Nephron (organoid): Measurements from ENCODE around the gene FNDC1.

Experiments used
- H3K27ac Mint-ChIP-seq, 3 experiments: 2 replicates each; pipeline ENCODE4 v1.8.0; 2020; ENCODE audit warnings: mixed read lengths in 3 of 3, mild to moderate bottlenecking in 2 of 3, moderate library complexity in 1 of 3
- H3K27me3 Mint-ChIP-seq: 2 replicates; pipeline ENCODE4 v1.8.0; 2021; ENCODE audit warnings: low read depth, mild to moderate bottlenecking, moderate library complexity, mixed read lengths
- H3K36me3 Mint-ChIP-seq: 2 replicates; pipeline ENCODE4 v1.8.0; 2020; ENCODE audit warnings: low read depth, mixed read lengths
- H3K4me1 Mint-ChIP-seq: 2 replicates; pipeline ENCODE4 v1.8.0; 2020; ENCODE audit warnings: mixed read lengths
- H3K4me3 Mint-ChIP-seq, 3 experiments: 2 replicates each; pipeline ENCODE4 v1.8.0; 2020; ENCODE audit warnings: mild to moderate bottlenecking in 3 of 3, mixed read lengths in 3 of 3, moderate library complexity in 2 of 3
- H3K9me3 Mint-ChIP-seq: 2 replicates; pipeline ENCODE4 v1.8.0; 2020; ENCODE audit warnings: mixed read lengths
- CTCF ChIP-seq, 3 experiments: fragments of 200-600 bp; sonication (generic); IDR thresholded peaks; one replicate each; pipeline ENCODE4 v1.5.0; 2021; ENCODE audit warnings: antibody characterized with exemption in 3 of 3; ENCODE audit not compliant: unreplicated experiment in 3 of 3

The FNDC1 gene

DNA sequence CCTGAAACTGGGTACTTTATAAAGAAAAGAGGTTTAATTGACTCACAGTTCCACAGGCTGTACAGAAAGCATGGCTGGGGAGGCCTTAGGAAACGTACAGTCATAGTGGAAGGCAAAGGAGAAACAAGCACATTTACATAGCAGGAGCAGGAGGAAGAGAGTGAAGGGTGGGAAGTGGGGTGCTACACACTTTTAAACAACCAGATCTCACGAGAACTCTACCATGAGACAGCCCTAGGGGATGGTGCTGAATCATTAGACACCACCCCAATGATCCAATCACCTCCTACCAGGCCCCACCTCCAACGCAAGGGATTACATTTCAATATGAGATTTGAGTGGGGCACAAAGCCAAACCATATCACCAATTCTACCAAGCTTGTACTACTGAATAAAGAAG lies 7.4 kb upstream of the FNDC1 start:
- Mint-ChIP-seq H3K4me1 (peaks cover 44% of the 10 kb centered on the region), H3K4me3 (no peak overlapping the region), H3K27me3 (peaks cover 32% of the 10 kb centered on the region), H3K27ac (no peak overlapping the region), H3K36me3 (no peaks in the 10 kb centered on the region), H3K9me3 (peaks cover 10% of the 10 kb centered on the region)
- TF ChIP-seq CTCF (IDR thresholded peaks at IDR 0.05; ENCODE audit: unreplicated experiment in 3 of 3): no peak

GRCh38 chr6:159163901-159164370 lies 5.3 kb upstream of the FNDC1 start:
- Mint-ChIP-seq H3K4me3 (peak overlapping the region in 1 of 3 experiments; percentile 20), H3K36me3 (no peaks in the 10 kb centered on the region), H3K27ac (peak overlapping the region in 1 of 3 experiments; percentile 21), H3K4me1 (peaks cover 46% of the 10 kb centered on the region), H3K9me3 (peaks cover 2% of the 10 kb centered on the region), H3K27me3 (peaks cover 51% of the 10 kb centered on the region)
- TF ChIP-seq CTCF (IDR thresholded peaks at IDR 0.05; ENCODE audit: unreplicated experiment in 3 of 3): no peak

DNA sequence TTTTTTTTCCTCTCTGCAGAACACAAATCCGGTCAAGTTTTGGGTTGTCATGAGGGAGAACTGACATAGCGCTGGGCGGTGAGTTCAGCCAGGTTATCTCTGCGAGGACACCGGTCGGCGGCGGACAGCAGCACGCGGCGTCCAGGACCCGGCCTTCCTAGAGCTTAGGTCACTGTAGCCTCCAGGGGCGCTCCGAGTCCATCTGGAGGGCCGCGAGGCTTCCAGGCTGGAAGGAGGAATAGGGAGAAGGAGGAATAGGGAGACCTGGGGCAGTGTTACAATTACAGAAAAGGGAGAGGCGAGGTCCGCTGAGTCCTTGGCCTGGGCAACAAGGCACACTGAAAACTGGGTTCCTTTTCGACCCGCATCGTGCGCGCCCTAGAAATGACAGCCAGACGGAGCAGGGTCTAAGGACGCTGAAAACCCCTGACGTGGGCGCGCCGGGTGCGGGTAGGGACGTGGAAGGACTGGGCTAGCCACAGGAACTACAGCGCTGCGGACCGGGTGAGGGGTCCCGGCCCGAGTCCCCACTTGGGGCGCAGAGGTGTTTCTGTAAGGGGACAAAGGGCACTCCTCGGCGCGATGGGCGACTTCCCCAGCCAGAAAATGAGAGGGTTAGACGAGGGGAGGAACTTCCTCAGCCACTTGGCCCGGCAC lies 536 bp upstream of the FNDC1 start:
- Mint-ChIP-seq H3K9me3 (no peaks in the 10 kb centered on the region), H3K4me1 (peaks cover 52% of the 10 kb centered on the region), H3K36me3 (no peaks in the 10 kb centered on the region), H3K27ac (peak overlapping the region in 1 of 3 experiments; percentile 1), H3K4me3 (peak overlapping the region; percentile 80 to 82 (median 82)), H3K27me3 (peaks cover 81% of the 10 kb centered on the region)
- peak in 2 of 3 experiments; percentile 37 to 38 for TF ChIP-seq CTCF (IDR thresholded peaks at IDR 0.05; ENCODE audit: unreplicated experiment in 3 of 3)

DNA sequence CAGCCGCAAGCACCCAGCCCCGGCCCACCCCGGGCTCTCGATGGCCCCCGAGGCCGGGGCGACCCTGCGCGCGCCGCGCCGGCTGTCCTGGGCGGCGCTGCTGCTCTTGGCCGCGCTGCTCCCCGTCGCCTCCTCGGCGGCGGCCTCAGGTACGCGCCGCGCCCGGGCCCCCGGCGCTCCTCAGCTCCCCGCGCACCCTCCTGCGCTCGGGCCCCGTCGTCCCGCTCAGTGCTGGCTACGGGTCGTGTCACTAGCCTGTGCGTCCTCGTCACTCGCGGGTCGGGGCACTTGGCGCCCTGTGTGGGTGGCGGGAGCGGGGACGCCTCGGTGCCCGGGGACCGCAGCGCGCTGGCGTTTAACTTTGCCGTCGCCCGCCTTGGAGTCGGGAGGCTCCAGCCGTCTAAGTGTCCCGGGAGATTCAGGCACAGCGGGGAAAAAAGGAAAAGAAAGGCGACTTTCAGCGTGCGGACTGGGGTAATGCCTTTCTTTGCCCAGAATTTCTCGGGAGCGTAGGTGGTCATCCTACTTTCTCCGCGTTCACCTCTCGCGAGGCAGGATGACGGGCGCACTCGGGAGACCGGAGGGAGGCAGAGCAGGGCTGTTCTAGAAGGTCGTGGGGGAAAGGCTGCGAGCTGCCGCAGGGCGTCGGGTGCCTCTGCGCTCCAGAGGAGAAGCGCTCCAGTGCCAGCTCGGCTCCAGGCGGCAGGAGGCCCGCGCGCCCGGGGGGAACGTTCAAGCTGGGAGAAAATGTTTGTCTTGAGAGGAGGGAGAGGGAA lies 545 bp downstream of the FNDC1 start:
- Mint-ChIP-seq H3K9me3 (no peaks in the 10 kb centered on the region), H3K4me1 (peaks cover 46% of the 10 kb centered on the region), H3K27me3 (peaks cover 89% of the 10 kb centered on the region), H3K27ac (no peak overlapping the region), H3K4me3 (peak overlapping the region; percentile 78 to 86 (median 84)), H3K36me3 (no peaks in the 10 kb centered on the region)
- no peak for TF ChIP-seq CTCF (IDR thresholded peaks at IDR 0.05; ENCODE audit: unreplicated experiment in 3 of 3)

- H3K9me3 Mint-ChIP-seq: no peaks in the 10 kb centered on the region
- no peak overlapping the region for H3K27ac Mint-ChIP-seq
- peaks cover 42% of the 10 kb centered on the region for H3K4me1 Mint-ChIP-seq
- peak overlapping the region; percentile 78 to 86 (median 84) for H3K4me3 Mint-ChIP-seq
- no peaks in the 10 kb centered on the region for H3K36me3 Mint-ChIP-seq
- peaks cover 86% of the 10 kb centered on the region for H3K27me3 Mint-ChIP-seq
- TF ChIP-seq CTCF (IDR thresholded peaks at IDR 0.05; ENCODE audit: unreplicated experiment in 3 of 3): no peak
Measured at GRCh38 chr6:159170333-159170672, 1.1 kb downstream of the FNDC1 start.
